GM23338 (cell line): Measurements from ENCODE around the gene PTPRJ. TPM values are rescaled to one million over a fixed set of nuclear protein-coding genes. Genes with fewer than 3 reads are reported as not detected.

Source experiments
- ATAC-seq: fragments of 200-7000 bp; cut with Tn5 transposase; 3 replicates; pipeline ENCODE4 v1.9.1; 2020
- DNase-seq: peaks from one replicate; pipeline ENCODE4 v3.0.0-alpha.2; 2015; ENCODE audit warnings: low spot score
- H2AFZ ChIP-seq: fragments of 200-600 bp; sonication (generic); 2 replicates; pipeline ENCODE4 v1.8.0; 2016; ENCODE audit warnings: antibody characterized with exemption, mild to moderate bottlenecking, moderate library complexity
- H3F3A ChIP-seq: fragments of 200-600 bp; sonication (generic); replicated peaks from 2 replicates; pipeline ENCODE4 v1.8.0; 2017; ENCODE audit warnings: antibody characterized with exemption, mixed run types, low read depth
- H3K27ac ChIP-seq: fragments of 200-600 bp; sonication (generic); 2 replicates; pipeline ENCODE4 v1.6.1; 2016; ENCODE audit warnings: low read depth
- H3K27me3 ChIP-seq: fragments of 200-600 bp; sonication (generic); 2 replicates; pipeline ENCODE4 v1.8.0; 2016; ENCODE audit warnings: mild to moderate bottlenecking, mixed run types, moderate library complexity; ENCODE audit not compliant: insufficient read depth
- H3K36me3 ChIP-seq: fragments of 200-600 bp; sonication (generic); 2 replicates; pipeline ENCODE4 v1.8.0; 2016; ENCODE audit warnings: mild to moderate bottlenecking; ENCODE audit not compliant: insufficient read depth
- H3K4me1 ChIP-seq: fragments of 200-600 bp; sonication (generic); 2 replicates; pipeline ENCODE4 v1.8.0; 2016; ENCODE audit warnings: mild to moderate bottlenecking, moderate library complexity; ENCODE audit not compliant: insufficient read depth
- H3K4me2 ChIP-seq: fragments of 200-600 bp; sonication (generic); 2 replicates; pipeline ENCODE4 v1.7.1; 2017; ENCODE audit warnings: mixed run types
- H3K4me3 ChIP-seq: fragments of 200-600 bp; sonication (generic); 2 replicates; pipeline ENCODE4 v1.6.1; 2016; ENCODE audit warnings: mixed run types
- H3K79me2 ChIP-seq: fragments of 200-600 bp; sonication (generic); replicated peaks from 2 replicates; pipeline ENCODE4 v1.8.0; 2017; ENCODE audit warnings: mild to moderate bottlenecking; ENCODE audit not compliant: insufficient read depth
- H3K9me2 ChIP-seq: fragments of 200-600 bp; sonication (generic); 2 replicates; pipeline ENCODE4 v1.8.0; 2017; ENCODE audit not compliant: insufficient read depth
- H4K20me1 ChIP-seq: fragments of 200-600 bp; sonication (generic); replicated peaks from 2 replicates; pipeline ENCODE4 v1.8.0; 2017; ENCODE audit warnings: mild to moderate bottlenecking; ENCODE audit not compliant: insufficient read depth
- H3K27ac Mint-ChIP-seq: 2 replicates; pipeline ENCODE4 v1.8.0; 2020; ENCODE audit warnings: inconsistent platforms, mild to moderate bottlenecking, moderate library complexity, mixed read lengths
- H3K27me3 Mint-ChIP-seq: 3 replicates; pipeline ENCODE4 v1.8.0; 2022; ENCODE audit warnings: low read depth, mild to moderate bottlenecking, moderate library complexity, mixed read lengths, inconsistent platforms; ENCODE audit not compliant: insufficient read depth, poor library complexity
- H3K36me3 Mint-ChIP-seq: 3 replicates; pipeline ENCODE4 v1.8.0; 2021; ENCODE audit warnings: low read depth, mild to moderate bottlenecking, inconsistent platforms, moderate library complexity, mixed read lengths
- H3K4me1 Mint-ChIP-seq: 3 replicates; pipeline ENCODE4 v1.8.0; 2020; ENCODE audit warnings: mild to moderate bottlenecking, inconsistent platforms, mixed read lengths
- H3K4me3 Mint-ChIP-seq: 3 replicates; pipeline ENCODE4 v1.8.0; 2021; ENCODE audit warnings: moderate library complexity, mild to moderate bottlenecking, inconsistent platforms, mixed read lengths
- H3K9me3 Mint-ChIP-seq: 3 replicates; pipeline ENCODE4 v1.8.0; 2020; ENCODE audit warnings: moderate library complexity, mild to moderate bottlenecking, inconsistent platforms, mixed read lengths
- CREB1 ChIP-seq: fragments of 250-450 bp; sonication (Bioruptor Pico); IDR thresholded peaks from 2 replicates; pipeline ENCODE4 v1.5.0; 2020; ENCODE audit warnings: low read depth, mild to moderate bottlenecking, moderate library complexity
- EZH2 ChIP-seq: fragments of 200-600 bp; sonication (generic); IDR thresholded peaks from one replicate; pipeline ENCODE4 v1.8.0; 2017; ENCODE audit warnings: antibody characterized with exemption, mild to moderate bottlenecking, low read depth; ENCODE audit not compliant: unreplicated experiment
- EZH2phosphoT487 ChIP-seq: fragments of 200-600 bp; sonication (generic); IDR thresholded peaks from one replicate; pipeline ENCODE4 v1.8.1; 2018; ENCODE audit warnings: antibody characterized with exemption; ENCODE audit not compliant: unreplicated experiment
- NANOG ChIP-seq: IDR thresholded peaks from 2 replicates; pipeline ENCODE4 v1.6.1; 2016; ENCODE audit warnings: antibody characterized with exemption, borderline replicate concordance
- ZNF114 ChIP-seq: fragments of 250-450 bp; sonication (Bioruptor Pico); IDR thresholded peaks from 2 replicates; pipeline ENCODE4 v1.5.0; 2020; ENCODE audit warnings: mild to moderate bottlenecking, moderate library complexity
- polyA plus RNA-seq: library from polyadenylated mRNA; unstranded; fragments of >200 nt; fragmentation: Nextera tagmentation; extraction: Ambion mirVana; gene quantifications from 2 replicates; pipeline ENCODE4 v1.2.1, GENCODE V29; 2016
- total RNA-seq: library from RNA; depleted of rRNA; stranded (reverse); fragments of >200 nt; shearing (Covaris generic); gene quantifications from 2 replicates; pipeline ENCODE4 v1.2.3, GENCODE V29; 2014
- TF ChIP-seq, protein P1 (sequence below): fragments of 250-450 bp; sonication (Bioruptor Pico); IDR thresholded peaks from 2 replicates; pipeline ENCODE4 v1.5.0; 2020; ENCODE audit warnings: mild to moderate bottlenecking, moderate library complexity
- TF ChIP-seq, protein P2 (sequence below): IDR thresholded peaks from 2 replicates; pipeline ENCODE4 v1.6.1; 2016; ENCODE audit warnings: antibody characterized with exemption

Gene PTPRJ
- total and polyA plus RNA-seq, 2 experiments from 2014 or later: 4.2 to 16.0 TPM

DNA sequence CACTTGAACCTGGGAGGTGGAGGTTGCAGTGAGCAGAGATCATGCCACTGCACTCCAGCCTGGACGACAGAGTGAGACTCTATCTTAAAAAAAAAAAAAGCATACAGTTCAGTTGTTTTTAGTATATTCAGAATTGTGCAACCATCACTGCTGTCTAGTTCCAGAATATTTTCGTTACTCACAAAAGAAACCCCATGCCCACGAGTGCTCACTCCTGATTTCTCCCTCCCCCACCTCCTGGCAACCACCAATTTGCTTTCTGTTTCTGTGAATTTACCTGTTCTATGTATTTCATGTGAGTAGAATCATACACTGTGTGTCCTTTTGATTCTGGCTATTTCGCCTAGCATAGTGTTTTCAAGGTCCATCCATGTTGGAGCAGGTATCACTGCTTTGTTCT lies 24.8 kb downstream of the PTPRJ start (continued):
- TF ChIP-seq, protein P1, sequence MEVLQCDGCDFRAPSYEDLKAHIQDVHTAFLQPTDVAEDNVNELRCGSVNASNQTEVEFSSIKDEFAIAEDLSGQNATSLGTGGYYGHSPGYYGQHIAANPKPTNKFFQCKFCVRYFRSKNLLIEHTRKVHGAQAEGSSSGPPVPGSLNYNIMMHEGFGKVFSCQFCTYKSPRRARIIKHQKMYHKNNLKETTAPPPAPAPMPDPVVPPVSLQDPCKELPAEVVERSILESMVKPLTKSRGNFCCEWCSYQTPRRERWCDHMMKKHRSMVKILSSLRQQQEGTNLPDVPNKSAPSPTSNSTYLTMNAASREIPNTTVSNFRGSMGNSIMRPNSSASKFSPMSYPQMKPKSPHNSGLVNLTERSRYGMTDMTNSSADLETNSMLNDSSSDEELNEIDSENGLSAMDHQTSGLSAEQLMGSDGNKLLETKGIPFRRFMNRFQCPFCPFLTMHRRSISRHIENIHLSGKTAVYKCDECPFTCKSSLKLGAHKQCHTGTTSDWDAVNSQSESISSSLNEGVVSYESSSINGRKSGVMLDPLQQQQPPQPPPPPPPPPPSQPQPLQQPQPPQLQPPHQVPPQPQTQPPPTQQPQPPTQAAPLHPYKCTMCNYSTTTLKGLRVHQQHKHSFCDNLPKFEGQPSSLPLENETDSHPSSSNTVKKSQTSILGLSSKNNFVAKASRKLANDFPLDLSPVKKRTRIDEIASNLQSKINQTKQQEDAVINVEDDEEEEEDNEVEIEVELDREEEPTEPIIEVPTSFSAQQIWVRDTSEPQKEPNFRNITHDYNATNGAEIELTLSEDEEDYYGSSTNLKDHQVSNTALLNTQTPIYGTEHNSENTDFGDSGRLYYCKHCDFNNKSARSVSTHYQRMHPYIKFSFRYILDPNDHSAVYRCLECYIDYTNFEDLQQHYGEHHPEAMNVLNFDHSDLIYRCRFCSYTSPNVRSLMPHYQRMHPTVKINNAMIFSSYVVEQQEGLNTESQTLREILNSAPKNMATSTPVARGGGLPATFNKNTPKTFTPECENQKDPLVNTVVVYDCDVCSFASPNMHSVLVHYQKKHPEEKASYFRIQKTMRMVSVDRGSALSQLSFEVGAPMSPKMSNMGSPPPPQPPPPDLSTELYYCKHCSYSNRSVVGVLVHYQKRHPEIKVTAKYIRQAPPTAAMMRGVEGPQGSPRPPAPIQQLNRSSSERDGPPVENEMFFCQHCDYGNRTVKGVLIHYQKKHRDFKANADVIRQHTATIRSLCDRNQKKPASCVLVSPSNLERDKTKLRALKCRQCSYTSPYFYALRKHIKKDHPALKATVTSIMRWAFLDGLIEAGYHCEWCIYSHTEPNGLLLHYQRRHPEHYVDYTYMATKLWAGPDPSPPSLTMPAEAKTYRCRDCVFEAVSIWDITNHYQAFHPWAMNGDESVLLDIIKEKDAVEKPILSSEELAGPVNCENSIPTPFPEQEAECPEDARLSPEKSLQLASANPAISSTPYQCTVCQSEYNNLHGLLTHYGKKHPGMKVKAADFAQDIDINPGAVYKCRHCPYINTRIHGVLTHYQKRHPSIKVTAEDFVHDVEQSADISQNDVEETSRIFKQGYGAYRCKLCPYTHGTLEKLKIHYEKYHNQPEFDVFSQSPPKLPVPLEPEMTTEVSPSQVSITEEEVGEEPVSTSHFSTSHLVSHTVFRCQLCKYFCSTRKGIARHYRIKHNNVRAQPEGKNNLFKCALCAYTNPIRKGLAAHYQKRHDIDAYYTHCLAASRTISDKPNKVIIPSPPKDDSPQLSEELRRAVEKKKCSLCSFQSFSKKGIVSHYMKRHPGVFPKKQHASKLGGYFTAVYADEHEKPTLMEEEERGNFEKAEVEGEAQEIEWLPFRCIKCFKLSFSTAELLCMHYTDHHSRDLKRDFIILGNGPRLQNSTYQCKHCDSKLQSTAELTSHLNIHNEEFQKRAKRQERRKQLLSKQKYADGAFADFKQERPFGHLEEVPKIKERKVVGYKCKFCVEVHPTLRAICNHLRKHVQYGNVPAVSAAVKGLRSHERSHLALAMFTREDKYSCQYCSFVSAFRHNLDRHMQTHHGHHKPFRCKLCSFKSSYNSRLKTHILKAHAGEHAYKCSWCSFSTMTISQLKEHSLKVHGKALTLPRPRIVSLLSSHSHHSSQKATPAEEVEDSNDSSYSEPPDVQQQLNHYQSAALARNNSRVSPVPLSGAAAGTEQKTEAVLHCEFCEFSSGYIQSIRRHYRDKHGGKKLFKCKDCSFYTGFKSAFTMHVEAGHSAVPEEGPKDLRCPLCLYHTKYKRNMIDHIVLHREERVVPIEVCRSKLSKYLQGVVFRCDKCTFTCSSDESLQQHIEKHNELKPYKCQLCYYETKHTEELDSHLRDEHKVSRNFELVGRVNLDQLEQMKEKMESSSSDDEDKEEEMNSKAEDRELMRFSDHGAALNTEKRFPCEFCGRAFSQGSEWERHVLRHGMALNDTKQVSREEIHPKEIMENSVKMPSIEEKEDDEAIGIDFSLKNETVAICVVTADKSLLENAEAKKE (CRISPR knock-in tag): no peak
- TF ChIP-seq CREB1 (CRISPR knock-in tag) (no peak), EZH2phosphoT487 (no peak), EZH2 (no peak)
- TF ChIP-seq, protein P2, sequence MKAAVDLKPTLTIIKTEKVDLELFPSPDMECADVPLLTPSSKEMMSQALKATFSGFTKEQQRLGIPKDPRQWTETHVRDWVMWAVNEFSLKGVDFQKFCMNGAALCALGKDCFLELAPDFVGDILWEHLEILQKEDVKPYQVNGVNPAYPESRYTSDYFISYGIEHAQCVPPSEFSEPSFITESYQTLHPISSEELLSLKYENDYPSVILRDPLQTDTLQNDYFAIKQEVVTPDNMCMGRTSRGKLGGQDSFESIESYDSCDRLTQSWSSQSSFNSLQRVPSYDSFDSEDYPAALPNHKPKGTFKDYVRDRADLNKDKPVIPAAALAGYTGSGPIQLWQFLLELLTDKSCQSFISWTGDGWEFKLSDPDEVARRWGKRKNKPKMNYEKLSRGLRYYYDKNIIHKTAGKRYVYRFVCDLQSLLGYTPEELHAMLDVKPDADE: no peak

DNA sequence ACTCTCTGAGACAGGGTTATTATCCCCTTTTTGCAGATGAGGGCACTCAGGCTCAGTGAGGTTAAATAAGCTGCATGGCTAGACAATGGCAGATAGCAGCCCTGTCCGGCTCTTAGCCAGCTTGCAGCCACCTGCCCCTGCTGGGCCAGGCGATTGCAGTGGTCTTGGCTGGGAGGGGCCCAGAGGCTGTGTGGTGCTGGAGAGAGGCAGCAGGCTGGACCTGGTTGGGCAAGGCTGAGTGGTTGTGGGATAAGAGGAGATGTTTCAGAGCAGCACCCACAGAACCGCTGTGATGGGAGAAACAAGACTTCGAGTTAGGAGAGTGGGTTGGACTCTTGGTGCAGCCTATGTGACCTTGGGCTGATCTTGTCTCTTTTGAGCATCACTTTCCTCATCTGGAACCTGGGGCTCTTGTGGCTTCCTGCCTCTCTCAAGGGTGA lies 25.5 kb downstream of the PTPRJ start:
- DNase-seq (no peak), ATAC-seq (peak; percentile 77)
- no peak overlapping the region for H3K4me3 Mint-ChIP-seq
- no peaks in the 10 kb centered on the region for H3K9me3 Mint-ChIP-seq
- Histone ChIP-seq H2AFZ (no peak overlapping the region), H3K4me2 (no peak overlapping the region), H3K36me3 (no peaks in the 10 kb centered on the region), H3K79me2 (peaks cover 55% of the 10 kb centered on the region), H3K9me2 (no peaks in the 10 kb centered on the region), H3K4me1 (peaks cover 17% of the 10 kb centered on the region), H3K4me3 (no peak overlapping the region), H3F3A (0 out of 2 replicates have a peak, but pooled peaks cover 3% of the 10 kb centered on the region), H3K27ac (no peak overlapping the region), H3K27me3 (no peaks in the 10 kb centered on the region), H4K20me1 (peaks cover 5% of the 10 kb centered on the region; the same call in 1 of the 2 replicates)
- H3K27me3 Mint-ChIP-seq: peaks cover 10% of the 10 kb centered on the region
- no peaks in the 10 kb centered on the region for H3K36me3 Mint-ChIP-seq
- no peak overlapping the region for H3K27ac Mint-ChIP-seq
- TF ChIP-seq EZH2 (no peak), ZNF114 (CRISPR knock-in tag) (no peak), NANOG (no peak)
- TF ChIP-seq, protein P1 (CRISPR knock-in tag): no peak
- H3K4me1 Mint-ChIP-seq: peaks cover 36% of the 10 kb centered on the region
